ENCODE data around the gene MX1.
"Not testable (repeated sequence)": the region's sequence is repeated elsewhere in the genome, so short reads cannot be mapped to it uniquely, and the experiment has no call there.

Gene MX1

DNA sequence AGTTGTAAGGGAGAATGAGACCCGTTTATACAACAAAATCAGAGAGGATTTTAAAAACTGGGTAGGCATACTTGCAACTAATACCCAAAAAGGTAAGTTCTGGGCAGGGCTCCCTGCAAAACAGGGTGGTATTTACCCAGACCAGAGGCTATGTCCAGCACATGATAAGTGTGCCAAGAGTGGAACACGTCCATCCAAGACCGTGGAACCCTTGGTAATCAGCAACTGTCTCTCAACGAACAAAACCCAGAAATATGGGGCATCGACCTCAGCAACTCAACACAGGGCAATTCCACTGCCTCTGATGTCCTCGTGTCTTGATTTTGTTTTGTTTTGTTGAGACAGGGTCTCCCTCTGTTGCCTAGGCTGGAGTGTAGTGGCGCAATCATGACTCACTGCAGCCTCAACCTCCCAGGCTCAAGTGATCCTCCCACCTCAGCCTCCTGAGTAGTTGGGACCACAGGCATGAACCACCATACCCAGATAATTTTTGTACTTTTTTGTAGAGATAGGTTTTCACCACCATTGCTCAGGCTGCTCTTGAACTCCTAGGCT lies 26.7 kb upstream of the MX1 start:
- no peak overlapping the region for H3K4me3 Mint-ChIP-seq
- no peaks in the 10 kb centered on the region for H3K27me3 Mint-ChIP-seq
- no peak overlapping the region for H3K27ac Mint-ChIP-seq
- no peaks in the 10 kb centered on the region for H3K4me1 Mint-ChIP-seq
- ATAC-seq (no peak), DNase-seq (no peak)
- no peaks in the 10 kb centered on the region for H3K9me3 Mint-ChIP-seq

DNA sequence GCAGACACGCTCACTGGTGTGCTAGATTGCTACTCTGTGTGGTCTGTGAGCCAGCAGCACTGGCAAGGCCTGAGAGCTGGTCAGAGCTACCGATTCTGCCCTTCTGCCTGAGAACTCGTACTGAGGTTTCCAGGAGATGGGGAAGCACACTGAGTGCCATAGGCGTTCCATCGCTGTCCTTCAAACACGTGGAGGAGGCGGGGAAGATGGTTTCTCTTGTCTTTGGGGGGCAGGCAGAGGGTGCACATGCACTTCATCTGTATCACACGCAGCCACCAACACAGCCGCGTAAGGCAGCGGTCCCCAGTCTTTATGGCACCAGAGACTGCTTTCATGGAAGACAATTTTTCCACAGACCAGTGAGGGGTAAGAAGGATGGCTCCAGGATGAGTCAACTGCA lies 23.8 kb upstream of the MX1 start:
- no peak overlapping the region for H3K4me3 Mint-ChIP-seq
- no peaks in the 10 kb centered on the region for H3K9me3 Mint-ChIP-seq
- no peaks in the 10 kb centered on the region for H3K27me3 Mint-ChIP-seq
- no peak for DNase-seq
- H3K27ac Mint-ChIP-seq: no peak overlapping the region
- no peak for ATAC-seq
- no peaks in the 10 kb centered on the region for H3K4me1 Mint-ChIP-seq

DNA sequence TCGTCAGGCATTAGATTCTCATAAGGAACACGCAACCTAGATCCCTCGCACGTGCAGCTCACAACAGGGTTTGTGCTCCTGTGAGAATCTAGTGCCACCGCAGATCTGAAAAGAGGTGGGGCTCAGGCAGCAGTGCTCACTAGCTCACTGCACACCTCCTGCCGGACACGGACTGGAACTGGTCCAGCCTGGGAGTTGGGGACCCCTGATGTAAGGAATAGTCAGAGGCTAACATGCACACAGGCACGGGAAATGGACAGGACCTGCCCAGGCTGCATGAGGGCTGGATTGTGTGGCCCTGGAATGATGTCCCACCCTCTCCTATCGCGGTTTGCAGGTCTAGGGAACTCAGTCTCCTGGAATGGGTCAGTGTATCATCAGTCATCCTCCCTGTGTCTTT lies 23.2 kb upstream of the MX1 start:
- H3K27ac Mint-ChIP-seq: no peak overlapping the region
- H3K27me3 Mint-ChIP-seq: no peaks in the 10 kb centered on the region
- no peak for ATAC-seq
- no peak for DNase-seq
- no peaks in the 10 kb centered on the region for H3K9me3 Mint-ChIP-seq
- no peaks in the 10 kb centered on the region for H3K4me1 Mint-ChIP-seq
- no peak overlapping the region for H3K4me3 Mint-ChIP-seq

DNA sequence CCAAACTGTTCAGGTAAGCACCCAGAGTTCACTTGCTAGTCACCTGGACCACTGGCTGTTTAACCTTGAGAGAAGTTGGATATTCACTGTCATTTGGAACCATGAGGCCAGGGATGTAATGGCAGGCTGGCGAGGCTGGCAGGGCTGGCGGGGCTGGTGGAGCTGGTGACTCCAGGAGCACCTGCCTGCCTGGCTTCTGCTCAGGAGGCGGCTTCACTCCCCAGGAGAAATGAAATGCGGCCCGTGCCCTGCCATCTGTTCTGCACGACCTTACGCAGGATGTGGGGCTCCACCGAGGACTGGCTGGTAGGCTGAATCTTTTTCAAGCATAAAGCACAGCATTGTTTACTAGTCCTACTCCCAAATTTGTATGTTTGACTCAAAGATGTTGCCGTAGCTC lies 22.7 kb upstream of the MX1 start:
- H3K27ac Mint-ChIP-seq: peak overlapping the region in 1 of 2 donors; percentile 48
- no peaks in the 10 kb centered on the region for H3K27me3 Mint-ChIP-seq

DNA sequence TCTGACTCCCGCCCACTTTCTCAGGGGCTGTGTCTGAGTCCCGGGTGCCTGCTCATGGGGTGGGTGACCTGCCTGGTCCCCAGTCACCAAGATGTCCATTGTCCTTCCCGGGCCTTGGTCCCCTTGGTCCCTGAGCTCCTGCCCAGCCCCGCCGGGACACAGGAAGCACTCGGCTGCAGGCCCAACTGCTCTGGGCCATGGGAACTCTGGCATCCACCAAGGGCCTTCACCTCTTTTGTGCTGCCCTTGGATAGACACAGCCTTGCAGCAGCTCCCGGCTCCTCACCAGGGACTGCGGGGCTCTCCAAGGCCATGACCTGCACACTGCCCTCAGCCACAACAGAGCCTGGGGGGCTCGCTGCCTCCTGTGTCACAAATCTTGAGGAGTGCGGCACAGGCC lies 22.1 kb upstream of the MX1 start:
- Mint-ChIP-seq H3K9me3 (no peaks in the 10 kb centered on the region), H3K27ac (peak overlapping the region in 1 of 2 donors; percentile 8), H3K4me3 (no peak overlapping the region), H3K4me1 (no peaks in the 10 kb centered on the region), H3K27me3 (no peaks in the 10 kb centered on the region)
- ATAC-seq (no peak), DNase-seq (no peak)

More for the DNA sequence above, 22.7 kb upstream of the MX1 start:
- no peak overlapping the region for H3K4me3 Mint-ChIP-seq
- H3K4me1 Mint-ChIP-seq: no peaks in the 10 kb centered on the region
- H3K9me3 Mint-ChIP-seq: no peaks in the 10 kb centered on the region
- DNase-seq (no peak), ATAC-seq (no peak)

- H3K4me3 Mint-ChIP-seq: no peak overlapping the region
- no peaks in the 10 kb centered on the region for H3K27me3 Mint-ChIP-seq
- H3K4me1 Mint-ChIP-seq: no peaks in the 10 kb centered on the region
- no peak for ATAC-seq
- no peak for DNase-seq
- H3K27ac Mint-ChIP-seq: peak overlapping the region in 1 of 2 donors; percentile 34
- peaks cover 0 to 2% of the 10 kb centered on the region in 2 donors for H3K9me3 Mint-ChIP-seq
These were observed 20.7 kb upstream of the MX1 start for GRCh38 chr21:41405321-41405720.

DNA sequence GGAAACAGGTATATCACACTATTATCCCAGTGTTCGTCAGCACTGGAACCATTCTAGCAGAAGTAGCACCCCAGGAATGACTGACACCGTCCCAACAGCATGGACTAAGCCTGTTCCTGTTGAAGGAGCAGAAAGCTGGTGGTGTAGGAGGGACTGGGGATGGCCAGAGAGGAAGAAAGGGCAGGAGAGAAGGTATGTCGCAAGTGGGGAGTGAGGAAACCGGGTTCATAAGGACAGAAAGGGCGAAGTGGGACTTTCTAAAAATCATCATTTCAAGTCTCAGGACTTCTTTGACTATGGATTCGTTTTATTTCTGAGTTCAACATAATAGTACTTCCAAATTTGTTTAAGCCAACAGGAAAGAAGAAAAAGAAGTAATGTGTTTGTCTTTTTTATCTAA lies 19.7 kb upstream of the MX1 start:
- DNase-seq (no peak), ATAC-seq (no peak)
- peaks cover 0 to 8% of the 10 kb centered on the region in 2 donors for H3K9me3 Mint-ChIP-seq
- no peak overlapping the region for H3K4me3 Mint-ChIP-seq
- H3K27ac Mint-ChIP-seq: no peak overlapping the region
- H3K27me3 Mint-ChIP-seq: no peaks in the 10 kb centered on the region
- H3K4me1 Mint-ChIP-seq: peaks cover 9% of the 10 kb centered on the region

DNA sequence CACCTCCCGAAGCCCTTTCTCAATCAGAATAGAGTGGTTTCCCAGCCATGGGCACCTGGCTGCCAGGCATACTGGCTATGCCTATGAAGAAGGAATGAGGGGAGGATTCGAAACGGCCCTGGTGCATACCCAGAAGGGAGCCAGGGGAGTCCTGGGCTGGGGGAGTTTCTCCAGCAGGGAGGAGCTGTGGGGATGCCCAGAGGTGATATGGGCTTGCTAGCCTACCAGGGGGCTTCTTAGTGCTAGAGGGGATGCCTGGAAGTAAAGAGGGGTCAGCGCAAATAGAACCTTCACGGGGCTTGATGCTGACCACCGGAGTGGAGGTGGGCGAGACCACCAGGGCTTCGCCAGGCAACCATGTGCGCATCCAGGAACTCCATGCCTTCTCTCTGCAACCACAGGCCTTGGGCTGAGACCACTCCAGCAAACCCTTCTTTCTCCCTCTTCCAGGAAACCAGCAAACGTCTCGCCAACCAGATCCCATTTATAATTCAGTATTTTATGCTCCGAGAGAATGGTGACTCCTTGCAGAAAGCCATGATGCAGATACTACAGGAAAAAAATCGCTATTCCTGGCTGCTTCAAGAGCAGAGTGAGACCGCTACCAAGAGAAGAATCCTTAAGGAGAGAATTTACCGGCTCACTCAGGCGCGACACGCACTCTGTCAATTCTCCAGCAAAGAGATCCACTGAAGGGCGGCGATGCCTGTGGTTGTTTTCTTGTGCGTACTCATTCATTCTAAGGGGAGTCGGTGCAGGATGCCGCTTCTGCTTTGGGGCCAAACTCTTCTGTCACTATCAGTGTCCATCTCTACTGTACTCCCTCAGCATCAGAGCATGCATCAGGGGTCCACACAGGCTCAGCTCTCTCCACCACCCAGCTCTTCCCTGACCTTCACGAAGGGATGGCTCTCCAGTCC lies 18.2 kb upstream of the MX1 start:
- ATAC-seq: no peak

DNA sequence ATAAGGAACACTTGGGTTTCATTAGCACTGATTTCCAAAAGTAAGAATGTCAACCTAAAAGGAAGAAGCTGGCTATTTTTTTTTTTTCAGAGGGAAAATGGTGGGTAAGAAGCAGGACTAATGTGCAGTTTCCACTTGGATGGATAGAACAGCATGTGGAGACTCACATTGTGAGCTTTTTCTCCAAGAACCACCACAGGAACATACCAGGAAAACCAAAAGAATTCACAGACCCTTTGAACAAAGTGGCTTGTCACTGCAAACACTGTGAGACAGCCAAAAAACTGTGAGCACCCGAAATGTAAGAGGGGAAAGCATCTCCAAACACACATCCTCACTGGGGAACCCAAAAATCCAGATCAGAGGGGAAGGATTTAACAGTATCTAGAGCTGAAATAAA lies 15.7 kb upstream of the MX1 start:
- Mint-ChIP-seq H3K4me1 (peaks cover 11% of the 10 kb centered on the region), H3K9me3 (peaks cover 13 to 34% of the 10 kb centered on the region in 2 donors), H3K4me3 (no peak overlapping the region), H3K27ac (no peak overlapping the region), H3K27me3 (no peaks in the 10 kb centered on the region)
- ATAC-seq (no peak), DNase-seq (no peak)

More for the DNA sequence above, 18.2 kb upstream of the MX1 start:
- no peak for DNase-seq
- Mint-ChIP-seq H3K4me1 (peaks cover 11% of the 10 kb centered on the region), H3K27me3 (no peaks in the 10 kb centered on the region), H3K9me3 (peaks cover 0 to 21% of the 10 kb centered on the region in 2 donors), H3K27ac (no peak overlapping the region), H3K4me3 (no peak overlapping the region)

DNA sequence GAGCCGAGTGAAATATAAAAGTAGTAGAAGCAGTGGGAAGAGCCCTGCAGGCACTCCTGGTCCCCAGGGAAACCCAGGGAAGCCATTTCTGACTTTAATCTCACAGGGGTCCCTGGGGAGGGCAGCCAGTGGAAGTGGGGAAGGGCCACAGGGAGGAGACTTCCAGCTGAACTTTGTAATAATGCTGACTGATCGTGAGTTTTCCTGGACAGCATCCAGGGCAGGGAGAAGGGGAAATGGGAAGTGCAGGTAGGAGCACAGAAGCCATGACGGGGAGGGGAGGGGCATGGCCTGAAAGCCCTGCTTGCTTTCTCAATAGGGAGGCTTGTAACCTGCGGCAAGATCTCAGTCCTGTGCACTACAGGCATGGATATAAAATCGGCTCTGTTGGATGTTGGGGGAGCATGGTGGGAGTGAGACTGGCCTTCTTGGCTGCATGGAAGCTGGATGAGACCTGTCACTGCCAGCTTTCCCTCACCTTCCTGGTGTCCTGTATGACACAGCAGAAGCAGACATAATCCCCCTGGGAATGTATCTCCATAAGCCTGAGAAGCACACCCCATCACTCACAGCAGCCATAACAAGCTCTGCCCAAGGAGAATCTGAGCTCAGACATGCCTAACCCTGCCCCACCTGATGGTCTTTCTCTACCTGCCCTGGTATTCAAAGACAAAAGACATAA lies 15.1 kb upstream of the MX1 start:
- Mint-ChIP-seq H3K4me1 (peaks cover 11% of the 10 kb centered on the region), H3K27ac (no peak overlapping the region), H3K4me3 (no peak overlapping the region), H3K27me3 (no peaks in the 10 kb centered on the region), H3K9me3 (peaks cover 13 to 34% of the 10 kb centered on the region in 2 donors)
- DNase-seq (no peak), ATAC-seq (no peak)

- Mint-ChIP-seq H3K27me3 (no peaks in the 10 kb centered on the region), H3K4me1 (peaks cover 11% of the 10 kb centered on the region), H3K9me3 (peaks cover 13 to 34% of the 10 kb centered on the region in 2 donors), H3K4me3 (no peak overlapping the region), H3K27ac (no peak overlapping the region)
- ATAC-seq: peak; percentile 75
- peak in 1 of 2 donors; percentile 27 for DNase-seq
These were observed 14.5 kb upstream of the MX1 start for GRCh38 chr21:41411449-41412089.

DNA sequence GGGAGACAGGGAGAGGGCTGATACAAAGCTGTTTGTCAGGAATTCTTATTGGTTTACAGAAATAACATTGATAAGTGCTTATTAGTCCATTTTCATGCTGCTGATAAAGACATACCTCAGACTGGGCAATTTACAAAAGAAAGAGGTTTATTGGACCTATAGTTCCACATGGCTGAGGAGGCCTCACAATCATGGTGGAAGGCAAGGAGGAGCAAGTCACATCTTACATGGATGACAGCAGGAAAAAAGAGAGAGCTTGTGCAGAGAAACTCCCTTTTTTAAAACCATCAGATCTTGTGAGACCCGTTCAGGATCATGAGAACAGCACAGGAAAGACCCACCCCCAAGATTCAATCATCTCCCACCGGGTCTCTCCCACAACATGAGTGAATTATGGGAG lies 8.5 kb upstream of the MX1 start:
- Mint-ChIP-seq H3K4me1 (peaks cover 28% of the 10 kb centered on the region), H3K9me3 (peaks cover 21 to 23% of the 10 kb centered on the region in 2 donors)
- not testable (repeated sequence) for H3K27ac Mint-ChIP-seq, H3K4me3 Mint-ChIP-seq, DNase-seq, ATAC-seq, H3K27me3 Mint-ChIP-seq

DNA sequence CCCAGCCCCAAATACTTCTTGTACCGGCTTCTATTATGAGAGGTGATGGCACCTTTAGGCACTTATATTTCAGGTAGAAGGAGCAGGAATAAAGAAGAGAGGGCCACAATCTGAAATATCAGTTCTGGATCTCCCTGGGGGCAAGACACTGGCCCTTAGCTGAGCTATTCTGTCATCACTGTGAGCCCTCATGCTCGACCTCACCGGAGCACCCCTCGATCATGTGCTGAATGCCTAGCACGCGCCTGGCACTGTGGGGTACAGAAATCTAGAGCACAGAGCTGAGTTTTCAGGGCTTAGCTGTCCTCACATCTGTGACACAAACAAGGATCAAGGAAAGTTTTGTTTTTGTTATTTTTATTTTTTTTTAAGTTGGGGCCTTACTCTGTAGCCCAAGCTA lies 7.6 kb upstream of the MX1 start:
- no peak for ATAC-seq
- no peak overlapping the region for H3K27ac Mint-ChIP-seq
- H3K4me1 Mint-ChIP-seq: peaks cover 37% of the 10 kb centered on the region
- no peaks in the 10 kb centered on the region for H3K27me3 Mint-ChIP-seq
- no peak for DNase-seq
- peaks cover 14 to 15% of the 10 kb centered on the region in 2 donors for H3K9me3 Mint-ChIP-seq
- no peak overlapping the region for H3K4me3 Mint-ChIP-seq

GRCh38 chr21:41418956-41419680 lies 6.9 kb upstream of the MX1 start:
- Mint-ChIP-seq H3K4me1 (peaks cover 44% of the 10 kb centered on the region), H3K27ac (peak overlapping the region in 1 of 2 donors; percentile 20), H3K9me3 (peaks cover 9% of the 10 kb centered on the region in 2 donors), H3K27me3 (no peaks in the 10 kb centered on the region), H3K4me3 (peak overlapping the region; percentile 85)
- ATAC-seq (no peak), DNase-seq (no peak)

Measured in stimulated activated naive CD8-positive, alpha-beta T cell treated with anti-CD3 and anti-CD28 coated beads, Interleukin-15, amount 100 ng/mL, for 72 hours (primary cell).